KMS-11 (cell line): ENCODE measurements around the gene BSDC1.

Experiments used
- H2AFZ ChIP-seq: fragments of 200-600 bp; sonication (generic); 2 replicates; pipeline ENCODE4 v1.6.1; 2016; ENCODE audit warnings: antibody characterized with exemption, mixed run types, low read depth
- H3K27ac ChIP-seq: fragments of 200-600 bp; sonication (generic); 2 replicates; pipeline ENCODE4 v1.6.1; 2016; ENCODE audit warnings: mild to moderate bottlenecking, mixed run types
- H3K27me3 ChIP-seq: fragments of 200-600 bp; sonication (generic); 2 replicates; pipeline ENCODE4 v1.6.1; 2017; ENCODE audit warnings: mild to moderate bottlenecking, low read depth, mixed run types, moderate library complexity; ENCODE audit not compliant: insufficient read depth
- H3K36me3 ChIP-seq: fragments of 200-600 bp; sonication (generic); 2 replicates; pipeline ENCODE4 v1.6.1; 2017; ENCODE audit warnings: mild to moderate bottlenecking, mixed run types; ENCODE audit not compliant: insufficient read depth
- H3K4me1 ChIP-seq: fragments of 200-600 bp; sonication (generic); 2 replicates; pipeline ENCODE4 v1.6.1; 2016; ENCODE audit warnings: mild to moderate bottlenecking, low read depth, mixed run types; ENCODE audit not compliant: poor library complexity, severe bottlenecking
- H3K4me2 ChIP-seq: fragments of 200-600 bp; sonication (generic); 2 replicates; pipeline ENCODE4 v1.7.0; 2016; ENCODE audit warnings: mild to moderate bottlenecking, mixed run types
- H3K4me3 ChIP-seq: fragments of 200-600 bp; sonication (generic); IDR thresholded peaks from 2 replicates; pipeline ENCODE4 v1.6.1; 2017; ENCODE audit warnings: low read depth, low read length, mixed read lengths; ENCODE audit not compliant: insufficient read depth
- H3K79me2 ChIP-seq: fragments of 200-600 bp; sonication (generic); 2 replicates; pipeline ENCODE4 v1.6.1; 2016; ENCODE audit warnings: low read depth, mixed run types; ENCODE audit not compliant: insufficient read depth
- H3K9ac ChIP-seq: fragments of 200-600 bp; sonication (generic); 2 replicates; pipeline ENCODE4 v1.6.1; 2016; ENCODE audit warnings: mild to moderate bottlenecking, mixed run types
- H4K20me1 ChIP-seq: fragments of 200-600 bp; sonication (generic); 2 replicates; pipeline ENCODE4 v1.6.1; 2016; ENCODE audit warnings: mild to moderate bottlenecking, mixed run types; ENCODE audit not compliant: insufficient read depth
- CTCF ChIP-seq: fragments of 200-600 bp; sonication (generic); conservative IDR thresholded peaks from 2 replicates; pipeline ENCODE4 v1.6.1; 2017; ENCODE audit warnings: low read depth, mild to moderate bottlenecking, antibody characterized with exemption, low read length, moderate library complexity, mixed read lengths

Gene BSDC1

DNA sequence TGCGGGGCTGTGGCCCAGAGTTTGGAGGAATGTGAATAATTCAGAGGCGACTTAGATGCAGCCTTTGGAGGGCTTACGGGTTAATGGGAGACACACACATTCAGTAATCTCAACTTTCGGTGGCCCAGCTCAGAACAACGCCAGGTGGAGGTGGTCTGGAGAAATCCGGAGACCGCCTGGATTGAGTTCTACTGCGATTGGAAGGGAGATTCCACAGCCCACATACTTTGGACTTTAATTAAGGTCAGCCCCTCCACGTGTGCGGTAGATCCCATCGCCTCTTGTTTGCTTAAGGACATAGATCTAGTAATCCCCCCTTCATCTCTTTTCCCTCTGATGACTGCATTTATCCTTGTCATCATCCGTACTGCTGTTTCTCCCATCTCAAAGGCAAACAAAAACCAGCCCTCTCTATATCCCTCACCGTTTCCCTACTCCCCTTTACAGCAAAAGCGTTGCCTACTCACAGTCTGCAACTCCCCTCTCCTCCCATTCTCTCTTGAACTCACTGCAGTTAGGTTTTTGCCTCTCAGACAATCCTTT, 720 bp upstream of the BSDC1 start:
- Histone ChIP-seq H3K27ac (peak overlapping the region; percentile 45), H3K9ac (peak overlapping the region; percentile 83), H3K79me2 (peaks cover 16% of the 10 kb centered on the region; the same call in 1 of the 2 replicates), H3K4me2 (peak overlapping the region; percentile 81), H3K4me1 (peaks cover 21% of the 10 kb centered on the region), H3K27me3 (no peaks in the 10 kb centered on the region), H3K36me3 (peaks cover 5% of the 10 kb centered on the region; the same call in 1 of the 2 replicates), H2AFZ (peak overlapping the region; percentile 86), H4K20me1 (no peaks in the 10 kb centered on the region), H3K4me3 (no peak overlapping the region)
- TF ChIP-seq CTCF = no peak

DNA sequence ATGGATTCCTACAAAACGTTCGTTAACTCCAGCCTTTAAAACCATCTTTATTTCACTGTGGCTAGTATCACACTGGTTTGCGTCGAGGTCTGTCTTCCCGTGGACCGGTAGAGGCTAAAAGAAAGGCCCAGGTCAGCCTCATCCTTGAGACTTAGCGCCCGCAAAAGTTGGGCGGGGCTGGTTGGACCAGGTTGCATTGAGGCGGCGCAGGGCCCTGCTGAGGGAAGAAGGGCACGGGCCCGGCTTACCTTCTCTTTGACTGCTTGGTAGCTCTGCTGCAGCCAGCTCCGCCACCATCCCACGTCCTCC, 455 bp downstream of the BSDC1 start:
- H3K79me2 ChIP-seq = peaks cover 16% of the 10 kb centered on the region; the same call in 1 of the 2 replicates
- H3K4me3 ChIP-seq = no peak overlapping the region
- peaks cover 21% of the 10 kb centered on the region for H3K4me1 ChIP-seq
- no peaks in the 10 kb centered on the region for H4K20me1 ChIP-seq
- peaks cover 5% of the 10 kb centered on the region; the same call in 1 of the 2 replicates for H3K36me3 ChIP-seq
- H3K9ac ChIP-seq = peak overlapping the region; percentile 83
- H3K27me3 ChIP-seq = no peaks in the 10 kb centered on the region
- no peak for TF ChIP-seq CTCF
- H2AFZ ChIP-seq = peak overlapping the region; percentile 72
- peak overlapping the region; percentile 70 for H3K4me2 ChIP-seq
- peak overlapping the region; percentile 62 for H3K27ac ChIP-seq

- H2AFZ ChIP-seq = no peak overlapping the region
- peak overlapping the region; percentile 83; the same call in 1 of the 2 replicates for H3K9ac ChIP-seq
- no peak overlapping the region for H3K4me3 ChIP-seq
- peaks cover 21% of the 10 kb centered on the region for H3K4me1 ChIP-seq
- H3K4me2 ChIP-seq = peak overlapping the region; percentile 70
- TF ChIP-seq CTCF = no peak
- H3K27me3 ChIP-seq = no peaks in the 10 kb centered on the region
- H4K20me1 ChIP-seq = no peaks in the 10 kb centered on the region
- peaks cover 5% of the 10 kb centered on the region; the same call in 1 of the 2 replicates for H3K36me3 ChIP-seq
- H3K79me2 ChIP-seq = peaks cover 16% of the 10 kb centered on the region; the same call in 1 of the 2 replicates
- H3K27ac ChIP-seq = no peak overlapping the region
Observed at GRCh38 chr1:32393136-32393535, 1.1 kb downstream of the BSDC1 start.

- Histone ChIP-seq H3K4me2 (no peak overlapping the region), H3K27me3 (no peaks in the 10 kb centered on the region), H3K36me3 (peaks cover 5% of the 10 kb centered on the region; the same call in 1 of the 2 replicates), H3K4me1 (peaks cover 21% of the 10 kb centered on the region), H3K27ac (no peak overlapping the region), H3K4me3 (no peak overlapping the region), H2AFZ (no peak overlapping the region), H3K9ac (no peak overlapping the region), H4K20me1 (no peaks in the 10 kb centered on the region), H3K79me2 (peaks cover 16% of the 10 kb centered on the region; the same call in 1 of the 2 replicates)
- TF ChIP-seq CTCF = no peak
Observed at GRCh38 chr1:32392325-32392724, 1.9 kb downstream of the BSDC1 start.
